HepG2 (cell line): ENCODE data around the gene MINDY1. TPM values are rescaled to one million over a fixed set of nuclear protein-coding genes. Genes with fewer than 3 reads are reported as not detected.
A peak's percentile ranks its signal among the peaks of the same experiment; 100 is the strongest.

Source experiments
- ATAC-seq: fragments of 200-7000 bp; cut with Tn5 transposase; 3 replicates; pipeline ENCODE4 v1.9.1; 2020; ENCODE audit warnings: mild to moderate bottlenecking, moderate library complexity
- BruUV-seq: library from RNA; stranded (reverse); fragments of 400-500 nt; replicated peaks from 2 replicates; lab custom pipeline; 2021; lab: Mats Ljungman, UMichigan
- CTCF ChIA-PET: fragments of 300-600 bp; formaldehyde crosslinking; extraction: SDS; loops from one replicate; lab custom pipeline; 2021; ENCODE audit warnings: low total read pairs, inconsistent platforms, low intra/inter-chr PET ratio; lab: Yijun Ruan, JAX
- POLR2A ChIA-PET: fragments of 350-600 bp; sonication (Branson Sonifier 250); formaldehyde crosslinking; loops from one replicate; lab custom pipeline; 2020; ENCODE audit warnings: antibody characterized with exemption, inconsistent platforms; lab: Yijun Ruan, JAX
- DNase-seq: peaks from one replicate; pipeline ENCODE4 v3.0.0-alpha.2; 2015; ENCODE audit warnings: low spot score
- FAIRE-seq: peaks from 3 replicates; lab custom pipeline; 2011; peaks lifted over from hg19 to GRCh38; lab: Jason Lieb, UNC
- H2AFZ ChIP-seq: one replicate; pipeline ENCODE4 v1.6.1; 2011; ENCODE audit warnings: low read length, inconsistent platforms
- H3K27ac ChIP-seq: fragments of 300-600 bp; 3 replicates; pipeline ENCODE4 v1.8.0; 2011; ENCODE audit warnings: mixed run types, mild to moderate bottlenecking, mixed read lengths, low read length, inconsistent platforms; ENCODE audit not compliant: insufficient read depth; ENCODE audit errors: extremely low read length
- H3K27me3 ChIP-seq, 2 experiments: fragments of 200-600 bp in 1 of 2; 2 replicates in 1 of 2; 3 replicates in 1 of 2; pipeline versions ENCODE4 v1.6.0 to v1.8.0; 2011; ENCODE audit warnings: low read length in 2 of 2, mild to moderate bottlenecking in 2 of 2, moderate library complexity in 2 of 2, inconsistent platforms in 1 of 2; ENCODE audit not compliant: insufficient read depth in 2 of 2, control insufficient read depth in 1 of 2
- H3K36me3 ChIP-seq, 2 experiments: fragments of 200-600 bp in 1 of 2; replicated peaks in 1 of 2; 2 replicates in 1 of 2; 3 replicates in 1 of 2; pipeline versions ENCODE4 v1.5.1 to v1.8.0; 2011; ENCODE audit warnings: low read length in 2 of 2, inconsistent platforms in 1 of 2; ENCODE audit not compliant: insufficient read depth in 2 of 2, control insufficient read depth in 1 of 2
- H3K4me1 ChIP-seq: 2 replicates; pipeline ENCODE4 v1.5.1; 2012; ENCODE audit warnings: low read length, inconsistent platforms; ENCODE audit not compliant: insufficient read depth
- H3K4me2 ChIP-seq: 2 replicates; pipeline ENCODE4 v1.6.0; 2011; ENCODE audit warnings: low read depth, low read length, inconsistent platforms
- H3K4me3 ChIP-seq, 3 experiments: fragments of 200-600 bp in 1 of 3; sonication (generic), shearing (Covaris generic) in 1 of 3; replicated peaks in 1 of 3; 2 replicates each; pipeline ENCODE4 v1.5.1; 2011 to 2016; ENCODE audit warnings: low read length in 3 of 3, inconsistent platforms in 2 of 3, low read depth in 2 of 3, mild to moderate bottlenecking in 2 of 3, control low read depth in 1 of 3, mixed read lengths in 1 of 3; ENCODE audit not compliant: insufficient read depth in 1 of 3
- H3K79me2 ChIP-seq: one replicate; pipeline ENCODE4 v1.6.1; 2011; ENCODE audit warnings: low read length, inconsistent platforms; ENCODE audit not compliant: insufficient read depth
- H3K9ac ChIP-seq: 2 replicates; pipeline ENCODE4 v1.6.0; 2011; ENCODE audit warnings: mild to moderate bottlenecking, low read depth, low read length, inconsistent platforms; ENCODE audit not compliant: insufficient read depth
- H3K9me3 ChIP-seq: 2 replicates; pipeline ENCODE4 v1.5.1; 2012; ENCODE audit warnings: mild to moderate bottlenecking, low read length
- H4K20me1 ChIP-seq: 2 replicates; pipeline ENCODE4 v1.6.0; 2011; ENCODE audit warnings: inconsistent platforms, mild to moderate bottlenecking, low read length, moderate library complexity; ENCODE audit not compliant: insufficient read depth
- CC2D1A ChIP-seq: sonication (generic); formaldehyde crosslinking; IDR thresholded peaks from 2 replicates; pipeline ENCODE4 v1.8.1; 2023; ENCODE audit warnings: mild to moderate bottlenecking, missing genetic modification reagents
- FIP1L1 ChIP-seq: fragments of 200-400 bp; formaldehyde crosslinking; IDR thresholded peaks from 2 replicates; pipeline ENCODE4 v1.6.1; 2018; ENCODE audit warnings: low read depth, mild to moderate bottlenecking, low read length, moderate library complexity, borderline replicate concordance; ENCODE audit not compliant: insufficient read depth
- GATAD2A ChIP-seq: IDR thresholded peaks from 2 replicates; pipeline ENCODE4 v1.6.1; 2016
- ISX ChIP-seq: sonication (generic); formaldehyde crosslinking; conservative IDR thresholded peaks from 2 replicates; pipeline ENCODE4 v1.5.0; 2020; ENCODE audit warnings: missing genetic modification reagents
- KDM2A ChIP-seq: sonication (generic); formaldehyde crosslinking; IDR thresholded peaks from 2 replicates; pipeline ENCODE4 v1.4.0; 2020; ENCODE audit warnings: low read depth, missing genetic modification reagents, borderline replicate concordance
- MBD4 ChIP-seq: IDR thresholded peaks from 2 replicates; pipeline ENCODE4 v1.6.1; 2012; ENCODE audit warnings: low read length, inconsistent platforms, borderline replicate concordance
- MTF2 ChIP-seq: sonication (generic); formaldehyde crosslinking; IDR thresholded peaks from 2 replicates; pipeline ENCODE4 v1.5.0; 2020; ENCODE audit warnings: missing genetic modification reagents, borderline replicate concordance
- NAIF1 ChIP-seq: sonication (generic); formaldehyde crosslinking; IDR thresholded peaks from 2 replicates; pipeline ENCODE4 v1.5.0; 2020; ENCODE audit warnings: mild to moderate bottlenecking, missing genetic modification reagents, borderline replicate concordance
- POLR2G ChIP-seq: fragments of 200-400 bp; formaldehyde crosslinking; IDR thresholded peaks from 2 replicates; pipeline ENCODE4 v1.6.1; 2018; ENCODE audit warnings: mild to moderate bottlenecking, low read depth, low read length, moderate library complexity
- RBM22 ChIP-seq: fragments of 200-400 bp; formaldehyde crosslinking; optimal IDR thresholded peaks from 2 replicates; pipeline ENCODE3; 2017; ENCODE audit warnings: mild to moderate bottlenecking, low read length, moderate library complexity
- SIX4 ChIP-seq: sonication (generic); formaldehyde crosslinking; IDR thresholded peaks from 2 replicates; pipeline ENCODE4 v1.4.0; 2020; ENCODE audit warnings: missing genetic modification reagents
- STAG1 ChIP-seq: sonication (generic); formaldehyde crosslinking; IDR thresholded peaks from 2 replicates; pipeline ENCODE4 v1.4.0; 2020; ENCODE audit warnings: missing genetic modification reagents
- ZFP41 ChIP-seq: sonication (generic); formaldehyde crosslinking; IDR thresholded peaks from 2 replicates; pipeline ENCODE4 v1.4.0; 2020; ENCODE audit warnings: mild to moderate bottlenecking, missing genetic modification reagents, borderline replicate concordance
- ZIK1 ChIP-seq: sonication (generic); formaldehyde crosslinking; IDR thresholded peaks from 2 replicates; pipeline ENCODE4 v1.5.0; 2020; ENCODE audit warnings: mild to moderate bottlenecking, low read depth, missing genetic modification reagents, borderline replicate concordance
- ZNF143 ChIP-seq: sonication (generic); formaldehyde crosslinking; IDR thresholded peaks from 2 replicates; pipeline ENCODE4 v1.4.0; 2020; ENCODE audit warnings: missing genetic modification reagents
- ZNF234 ChIP-seq: sonication (generic); formaldehyde crosslinking; conservative IDR thresholded peaks from 2 replicates; pipeline ENCODE4 v1.5.1; 2020; ENCODE audit warnings: mild to moderate bottlenecking, missing genetic modification reagents
- ZNF256 ChIP-seq: sonication (generic); formaldehyde crosslinking; conservative IDR thresholded peaks from 2 replicates; pipeline ENCODE4 v1.4.0; 2020; ENCODE audit warnings: missing genetic modification reagents
- ZNF747 ChIP-seq: sonication (generic); formaldehyde crosslinking; IDR thresholded peaks from 2 replicates; pipeline ENCODE4 v1.8.1; 2023; ENCODE audit warnings: missing genetic modification reagents, mild to moderate bottlenecking, borderline replicate concordance
- ZNF775 ChIP-seq: sonication (generic); formaldehyde crosslinking; IDR thresholded peaks from 2 replicates; pipeline ENCODE4 v1.4.0; 2020; ENCODE audit warnings: missing genetic modification reagents, mild to moderate bottlenecking, moderate library complexity, borderline replicate concordance
- WGBS: methylation state at CpG from one replicate; pipeline ENCODE4 v1.1.6; 2017; ENCODE audit warnings: low lambda C conversion rate; 5-methylcytosine and 5-hydroxymethylcytosine counted together
- in situ Hi-C: cut with HindIII; loops from 2 replicates; pipeline ENCODE4 v1.10.0; 2017; ENCODE audit warnings: low pct_unique_long_range_greater_than_20kb; ENCODE audit not compliant: extremely low pct_ligation_motif_present
- intact Hi-C: fragments of 100-400 bp; cut with micrococcal nuclease; formaldehyde crosslinking; loops from one replicate; pipeline ENCODE4 v1.10.0; 2022; ENCODE audit not compliant: unreplicated experiment
- polyA plus RNA-seq, 8 experiments: library from polyadenylated mRNA; depleted of rRNA in 3 of 8; stranded (reverse) in 7 of 8; unstranded in 1 of 8; fragments of >200 nt; fragmentation: Illumina TruSeq in 4 of 8; extraction: Trizol in 4 of 8; gene quantifications; 2 replicates each; pipeline versions ENCODE4 v1.2.1 to v1.2.3, GENCODE V29; 2011 to 2016; ENCODE audit warnings: low read depth in 4 of 8, missing spikeins in 1 of 8, mixed read lengths in 1 of 8; ENCODE audit not compliant: insufficient read depth in 1 of 8
- total RNA-seq, 5 experiments: library from RNA; depleted of rRNA; stranded (reverse); fragments of >200 nt; fragmentation: Illumina TruSeq; extraction: Trizol; gene quantifications; 2 replicates each; pipeline ENCODE4 v1.2.3, GENCODE V29; 2016; ENCODE audit warnings: low read depth in 1 of 5
- TF ChIP-seq, protein P1 (sequence below): IDR thresholded peaks from 2 replicates; pipeline ENCODE4 v1.6.1; 2016; ENCODE audit warnings: mild to moderate bottlenecking
- TF ChIP-seq, protein P2 (sequence below): sonication (generic); formaldehyde crosslinking; IDR thresholded peaks from 2 replicates; pipeline ENCODE4 v1.4.0; 2020; ENCODE audit warnings: mild to moderate bottlenecking, missing genetic modification reagents

MINDY1 gene
- total and polyA plus RNA-seq, 2 of the 13 experiments (the other 11 are each of a cell fraction or from before 2014, with no cell fraction given): 11.1 to 15.0 TPM

DNA sequence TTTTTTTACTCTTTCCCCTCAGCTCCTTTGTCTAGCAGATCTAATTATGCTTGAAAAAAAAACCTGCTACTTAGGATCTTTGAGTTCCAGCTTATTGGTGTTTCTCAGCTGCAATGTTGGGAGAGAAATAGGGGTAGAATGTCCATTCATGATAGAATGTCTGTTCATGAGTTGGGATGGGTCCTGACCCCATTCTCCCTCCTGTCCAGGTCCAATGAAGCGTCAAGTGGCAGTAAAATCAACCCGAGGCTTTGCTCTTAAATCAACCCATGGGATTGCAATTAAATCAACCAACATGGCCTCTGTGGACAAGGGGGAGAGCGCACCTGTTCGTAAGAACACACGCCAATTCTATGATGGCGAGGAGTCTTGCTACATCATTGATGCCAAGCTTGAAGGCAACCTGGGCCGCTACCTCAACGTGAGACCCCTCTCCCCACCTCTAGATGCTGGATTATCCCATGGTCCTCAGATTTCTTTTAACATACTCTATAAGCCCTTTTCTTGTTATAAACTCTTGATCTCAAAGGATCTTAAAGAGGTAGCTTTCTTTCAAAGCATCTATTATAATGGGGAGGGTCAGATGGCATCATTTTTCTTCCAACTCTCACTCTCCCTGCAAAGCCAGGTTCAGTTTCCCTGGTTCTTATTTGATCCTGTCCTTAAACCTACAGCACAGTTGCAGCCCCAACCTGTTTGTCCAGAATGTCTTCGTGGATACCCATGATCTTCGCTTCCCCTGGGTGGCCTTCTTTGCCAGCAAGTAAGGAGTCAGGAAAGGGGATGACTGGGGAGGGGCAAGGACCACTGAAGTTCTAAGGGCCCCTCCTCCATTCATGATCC is 43.2 kb downstream of the MINDY1 start:
- H3K4me2 ChIP-seq: no peak overlapping the region
- ATAC-seq: no peak
- ChIA-PET CTCF (no interaction called here), POLR2A (interaction anchor here (0.7 to 3.0 kb wide), 5 partner anchors 8 to 43 kb away, joined by 4 to 12 read pairs (median 6); partner anchors contain the start of genes CERS2 and MINDY1)
- intact Hi-C loops: no loop called here
- H3K9me3 ChIP-seq: no peaks in the 10 kb centered on the region
- H3K27me3 ChIP-seq: no peaks in the 10 kb centered on the region
- H3K4me3 ChIP-seq: no peak overlapping the region
- H3K4me1 ChIP-seq: peaks cover 14% of the 10 kb centered on the region
- no peak for FAIRE-seq
- peaks cover 44 to 84% of the 10 kb centered on the region in 2 experiments for H3K36me3 ChIP-seq
- DNase-seq: no peak
- H3K79me2 ChIP-seq: peaks cover 5% of the 10 kb centered on the region
- peaks cover 11% of the 10 kb centered on the region; the same call in 1 of the 2 replicates for H4K20me1 ChIP-seq
- H2AFZ ChIP-seq: no peak overlapping the region
- no peak overlapping the region for H3K9ac ChIP-seq
- BruUV-seq: no TSS peak
- H3K27ac ChIP-seq: no peak overlapping the region
- in situ Hi-C loops: no loop called here
- over 99% methylated on average over 9 of the region's 10 CpGs for WGBS
- 0 out of 2 replicates have a peak, but pooled peaks have one; percentile 49 for TF ChIP-seq MBD4
- TF ChIP-seq ZFP41 (CRISPR knock-in tag): no peak
- no peak for TF ChIP-seq ZNF775 (CRISPR knock-in tag)
- TF ChIP-seq, protein P1, sequence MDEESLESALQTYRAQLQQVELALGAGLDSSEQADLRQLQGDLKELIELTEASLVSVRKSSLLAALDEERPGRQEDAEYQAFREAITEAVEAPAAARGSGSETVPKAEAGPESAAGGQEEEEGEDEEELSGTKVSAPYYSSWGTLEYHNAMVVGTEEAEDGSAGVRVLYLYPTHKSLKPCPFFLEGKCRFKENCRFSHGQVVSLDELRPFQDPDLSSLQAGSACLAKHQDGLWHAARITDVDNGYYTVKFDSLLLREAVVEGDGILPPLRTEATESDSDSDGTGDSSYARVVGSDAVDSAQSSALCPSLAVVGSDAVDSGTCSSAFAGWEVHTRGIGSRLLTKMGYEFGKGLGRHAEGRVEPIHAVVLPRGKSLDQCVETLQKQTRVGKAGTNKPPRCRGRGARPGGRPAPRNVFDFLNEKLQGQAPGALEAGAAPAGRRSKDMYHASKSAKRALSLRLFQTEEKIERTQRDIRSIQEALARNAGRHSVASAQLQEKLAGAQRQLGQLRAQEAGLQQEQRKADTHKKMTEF: no peak
- 0 out of 2 replicates have a peak, but pooled peaks have one; percentile 30 for TF ChIP-seq KDM2A (CRISPR knock-in tag)
- no peak for TF ChIP-seq ZNF234
- TF ChIP-seq ZNF143 (CRISPR knock-in tag): no peak
- no peak for TF ChIP-seq NAIF1 (CRISPR knock-in tag)
- no peak for TF ChIP-seq CC2D1A (CRISPR knock-in tag)
- peak; percentile 93 for TF ChIP-seq RBM22
- TF ChIP-seq GATAD2A: no peak
- TF ChIP-seq ZIK1 (CRISPR knock-in tag): no peak
- no peak for TF ChIP-seq ZNF256 (CRISPR knock-in tag)
- TF ChIP-seq, protein P2, sequence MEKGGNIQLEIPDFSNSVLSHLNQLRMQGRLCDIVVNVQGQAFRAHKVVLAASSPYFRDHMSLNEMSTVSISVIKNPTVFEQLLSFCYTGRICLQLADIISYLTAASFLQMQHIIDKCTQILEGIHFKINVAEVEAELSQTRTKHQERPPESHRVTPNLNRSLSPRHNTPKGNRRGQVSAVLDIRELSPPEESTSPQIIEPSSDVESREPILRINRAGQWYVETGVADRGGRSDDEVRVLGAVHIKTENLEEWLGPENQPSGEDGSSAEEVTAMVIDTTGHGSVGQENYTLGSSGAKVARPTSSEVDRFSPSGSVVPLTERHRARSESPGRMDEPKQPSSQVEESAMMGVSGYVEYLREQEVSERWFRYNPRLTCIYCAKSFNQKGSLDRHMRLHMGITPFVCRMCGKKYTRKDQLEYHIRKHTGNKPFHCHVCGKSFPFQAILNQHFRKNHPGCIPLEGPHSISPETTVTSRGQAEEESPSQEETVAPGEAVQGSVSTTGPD (CRISPR knock-in tag): no peak
- TF ChIP-seq STAG1: no peak
- TF ChIP-seq MTF2 (CRISPR knock-in tag): no peak
- peak; percentile 45; the same call in 1 of the 2 replicates for TF ChIP-seq POLR2G
- TF ChIP-seq ISX: no peak
- no peak for TF ChIP-seq FIP1L1
- no peak for TF ChIP-seq SIX4
- TF ChIP-seq ZNF747 (CRISPR knock-in tag): no peak
